Activated CD8-positive, alpha-beta memory T cell treated with anti-CD3 and anti-CD28 coated beads, Interleukin-2, amount 10 ng/mL, durations not matched to agents 7 days and 5 days (primary cell): ENCODE measurements around the gene RNF2. TPM values are rescaled to one million over a fixed set of nuclear protein-coding genes. Genes with fewer than 3 reads are reported as not detected.
A peak's percentile ranks its signal among the peaks of the same experiment; 100 is the strongest.

Experiments used
- ATAC-seq: fragments of 150-1000 bp; cut with Tn5 transposase; one replicate; pipeline ENCODE4 v1.10.0; 2021; ENCODE audit warnings: moderate library complexity
- CTCF ChIA-PET: fragments of 350-600 bp; sonication (Branson Sonifier 250); formaldehyde crosslinking; loops from one replicate; lab custom pipeline; 2021; ENCODE audit warnings: antibody characterized with exemption; lab: Charles Lee
- DNase-seq: peaks from one replicate; pipeline ENCODE4 v3.0.0-alpha.2; 2020
- H3K27ac Mint-ChIP-seq: one replicate; pipeline ENCODE4 v1.8.0; 2021; ENCODE audit warnings: mild to moderate bottlenecking, mixed read lengths
- H3K27me3 Mint-ChIP-seq: one replicate; pipeline ENCODE4 v1.8.0; 2021; ENCODE audit warnings: mixed read lengths
- H3K36me3 Mint-ChIP-seq: one replicate; pipeline ENCODE4 v1.8.0; 2021; ENCODE audit warnings: mild to moderate bottlenecking, mixed read lengths
- H3K4me1 Mint-ChIP-seq: one replicate; pipeline ENCODE4 v1.8.0; 2021; ENCODE audit warnings: mixed read lengths
- H3K4me3 Mint-ChIP-seq: one replicate; pipeline ENCODE4 v1.8.0; 2021; ENCODE audit warnings: mild to moderate bottlenecking, moderate library complexity, mixed read lengths
- H3K9me3 Mint-ChIP-seq: one replicate; pipeline ENCODE4 v1.8.0; 2022; ENCODE audit warnings: low read depth, mixed read lengths
- total RNA-seq, 2 experiments: library from RNA; stranded (reverse); gene quantifications; one replicate each; pipeline ENCODE4 v1.2.3, GENCODE V29; 2021

RNF2 gene
- total RNA-seq, 2 experiments from 2014 or later = 16.1 to 24.9 TPM

DNA sequence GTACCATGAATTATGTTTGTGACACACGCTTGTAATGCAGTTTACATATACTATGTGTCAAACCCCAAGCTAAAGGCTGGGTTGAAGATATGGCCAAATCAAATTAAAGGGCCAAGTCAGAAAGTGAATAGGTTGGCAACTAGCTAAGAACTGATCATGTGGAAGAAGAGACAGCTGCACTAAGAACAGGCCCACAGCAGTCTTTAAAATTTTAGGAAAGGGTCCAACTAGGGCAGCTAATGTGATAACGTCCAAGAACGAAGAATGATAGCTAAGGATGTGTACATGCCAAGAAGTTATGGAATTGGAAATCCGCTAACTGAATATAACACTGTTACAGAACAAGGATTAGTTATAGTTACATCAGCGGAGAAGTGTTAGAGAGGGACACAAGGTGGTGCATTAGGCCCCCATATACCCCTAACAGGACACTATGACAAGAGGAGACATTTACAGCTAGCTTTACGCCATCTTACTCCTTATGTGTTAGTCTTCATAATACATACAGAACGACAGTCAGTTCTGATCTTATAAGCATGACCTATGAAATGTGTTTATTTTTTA is 6.5 kb upstream of the RNF2 start:
- Mint-ChIP-seq H3K9me3 (no peaks in the 10 kb centered on the region), H3K4me3 (no peak overlapping the region), H3K27ac (no peak overlapping the region), H3K4me1 (no peaks in the 10 kb centered on the region), H3K27me3 (peaks cover 4% of the 10 kb centered on the region), H3K36me3 (no peaks in the 10 kb centered on the region)
- DNase-seq = no peak
- ATAC-seq = no peak
- CTCF ChIA-PET = no interaction called here

DNA sequence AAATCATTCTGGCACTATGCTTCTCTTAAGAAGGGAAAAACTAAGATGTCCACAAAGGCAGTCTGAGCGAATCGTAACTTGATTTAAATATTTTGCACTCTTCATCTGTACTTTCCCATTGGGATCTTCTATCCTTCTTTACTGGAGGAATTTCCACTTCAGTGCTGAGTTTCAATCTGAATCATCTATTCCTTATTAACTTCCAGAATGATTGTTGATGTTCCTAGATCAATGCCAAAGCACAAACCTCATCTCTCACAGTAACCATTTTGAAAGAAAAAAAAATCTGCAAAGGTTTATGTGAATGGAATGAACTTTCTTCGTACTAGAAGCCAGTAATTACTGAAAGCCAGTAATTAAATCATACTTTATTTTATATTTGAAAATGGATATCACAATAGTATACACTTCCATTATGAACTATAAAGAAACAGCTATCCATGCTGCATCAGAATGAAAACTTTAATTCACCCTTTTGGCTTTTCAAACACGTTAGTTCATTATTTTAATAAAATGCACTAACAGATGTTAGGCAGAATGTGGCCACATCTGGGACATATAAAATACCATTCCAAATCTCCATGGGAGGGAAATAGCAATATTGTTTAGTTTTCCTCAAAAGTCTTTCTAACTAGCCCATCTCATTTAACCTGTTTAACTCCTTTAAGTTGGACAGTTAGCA is 5.5 kb upstream of the RNF2 start:
- DNase-seq (no peak), ATAC-seq (no peak)
- H3K27me3 Mint-ChIP-seq = peaks cover 4% of the 10 kb centered on the region
- H3K9me3 Mint-ChIP-seq = no peaks in the 10 kb centered on the region
- H3K36me3 Mint-ChIP-seq = no peaks in the 10 kb centered on the region
- CTCF ChIA-PET = interaction anchor here (0.6 to 0.9 kb wide), 2 partner anchors 62 to 130 kb away, joined by 3 read pairs; no protein-coding TSS in a partner anchor
- H3K4me1 Mint-ChIP-seq = peaks cover 5% of the 10 kb centered on the region
- H3K4me3 Mint-ChIP-seq = no peak overlapping the region
- H3K27ac Mint-ChIP-seq = no peak overlapping the region

- Mint-ChIP-seq H3K9me3 (no peaks in the 10 kb centered on the region), H3K4me1 (peaks cover 6% of the 10 kb centered on the region), H3K36me3 (no peaks in the 10 kb centered on the region), H3K27ac (no peak overlapping the region), H3K4me3 (no peak overlapping the region), H3K27me3 (peaks cover 4% of the 10 kb centered on the region)
- DNase-seq (no peak), ATAC-seq (no peak)
- CTCF ChIA-PET = interaction anchor here (0.6 to 0.9 kb wide), 3 partner anchors 61 to 151 kb away, joined by 3 read pairs; no protein-coding TSS in a partner anchor
Observed at GRCh38 chr1:185040408-185040735, 5.0 kb upstream of the RNF2 start.

- Mint-ChIP-seq H3K9me3 (no peaks in the 10 kb centered on the region), H3K27ac (no peak overlapping the region), H3K4me1 (peaks cover 13% of the 10 kb centered on the region), H3K36me3 (no peaks in the 10 kb centered on the region), H3K4me3 (no peak overlapping the region), H3K27me3 (peaks cover 4% of the 10 kb centered on the region)
- no peak for DNase-seq
- ATAC-seq = no peak
- CTCF ChIA-PET = interaction anchor here (0.9 kb wide), 1 partner anchor 128 kb away, joined by 4 read pairs; no protein-coding TSS in a partner anchor
Observed at GRCh38 chr1:185041742-185042141, 3.6 kb upstream of the RNF2 start.

DNA sequence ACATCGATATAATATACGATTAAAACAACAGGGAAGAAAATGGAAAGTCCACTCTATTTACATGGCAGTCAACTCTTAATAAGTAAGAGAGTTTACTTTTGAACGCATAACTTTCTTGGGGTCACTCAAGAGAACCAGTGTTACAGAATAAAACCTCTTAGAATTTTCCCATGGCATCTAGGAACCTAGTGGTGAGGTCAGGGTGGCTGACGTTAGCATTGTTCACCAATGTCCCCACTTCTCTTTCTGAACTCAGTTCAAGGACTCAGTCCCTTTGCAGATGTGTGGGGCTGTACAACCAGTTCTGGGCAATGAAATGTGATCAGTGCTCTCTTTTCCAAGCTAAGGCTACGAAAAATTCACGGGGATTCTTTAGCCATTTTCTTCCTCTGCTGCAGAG is 2.6 kb upstream of the RNF2 start:
- CTCF ChIA-PET = interaction anchor here (5.7 kb wide), 1 partner anchor 127 kb away, joined by 23 read pairs; no protein-coding TSS in a partner anchor
- Mint-ChIP-seq H3K36me3 (no peaks in the 10 kb centered on the region), H3K4me3 (no peak overlapping the region), H3K9me3 (no peaks in the 10 kb centered on the region), H3K27ac (no peak overlapping the region), H3K27me3 (peaks cover 4% of the 10 kb centered on the region), H3K4me1 (peaks cover 21% of the 10 kb centered on the region)
- DNase-seq (no peak), ATAC-seq (no peak)

GRCh38 chr1:185044387-185044786 is 971 bp upstream of the RNF2 start:
- peak overlapping the region; percentile 91 for H3K4me3 Mint-ChIP-seq
- peaks cover 4% of the 10 kb centered on the region for H3K27me3 Mint-ChIP-seq
- CTCF ChIA-PET = interaction anchor here (2.5 to 5.7 kb wide), 2 partner anchors 111 to 125 kb away, joined by 9 to 23 read pairs; no protein-coding TSS in a partner anchor
- H3K4me1 Mint-ChIP-seq = peaks cover 28% of the 10 kb centered on the region
- ATAC-seq = no peak
- H3K27ac Mint-ChIP-seq = peak overlapping the region; percentile 75
- H3K36me3 Mint-ChIP-seq = peaks cover 2% of the 10 kb centered on the region
- no peak for DNase-seq
- no peaks in the 10 kb centered on the region for H3K9me3 Mint-ChIP-seq

- Mint-ChIP-seq H3K4me1 (peaks cover 28% of the 10 kb centered on the region), H3K27ac (peak overlapping the region; percentile 77), H3K27me3 (peaks cover 4% of the 10 kb centered on the region), H3K4me3 (peak overlapping the region; percentile 91), H3K36me3 (peaks cover 2% of the 10 kb centered on the region), H3K9me3 (no peaks in the 10 kb centered on the region)
- ATAC-seq = peak; percentile 43
- CTCF ChIA-PET = interaction anchor here (0.7 to 5.7 kb wide), 8 partner anchors 10 to 624 kb away, joined by 3 to 23 read pairs (median 4); no protein-coding TSS in a partner anchor
- DNase-seq = peak; percentile 50
Observed at GRCh38 chr1:185045814-185046492, 595 bp downstream of the RNF2 start.

DNA sequence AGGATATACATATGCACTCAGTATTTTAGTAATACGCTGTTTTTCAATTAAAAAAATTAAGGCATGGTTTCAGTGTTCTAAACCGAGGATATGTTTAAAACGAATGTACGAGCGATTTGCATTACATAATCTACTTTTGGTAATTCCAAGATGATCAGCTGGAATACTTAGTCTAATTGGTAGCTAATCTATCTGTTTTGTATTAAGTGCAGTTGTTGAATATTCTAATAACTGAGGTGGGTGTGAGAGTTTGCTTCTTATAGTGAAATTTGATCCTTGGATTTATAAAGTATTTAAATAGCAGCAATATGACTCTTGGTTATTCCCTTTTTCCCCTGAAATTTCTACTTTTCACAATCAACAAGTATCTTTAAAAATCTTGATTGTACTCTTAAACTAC is 1.3 kb downstream of the RNF2 start:
- no peak overlapping the region for H3K27ac Mint-ChIP-seq
- no peaks in the 10 kb centered on the region for H3K9me3 Mint-ChIP-seq
- peaks cover 4% of the 10 kb centered on the region for H3K27me3 Mint-ChIP-seq
- H3K4me3 Mint-ChIP-seq = peak overlapping the region; percentile 91
- ATAC-seq = no peak
- CTCF ChIA-PET = interaction anchor here (0.8 to 5.7 kb wide), 5 partner anchors 10 to 123 kb away, joined by 3 to 23 read pairs (median 7); no protein-coding TSS in a partner anchor
- no peak for DNase-seq
- H3K4me1 Mint-ChIP-seq = peaks cover 28% of the 10 kb centered on the region
- H3K36me3 Mint-ChIP-seq = peaks cover 4% of the 10 kb centered on the region

DNA sequence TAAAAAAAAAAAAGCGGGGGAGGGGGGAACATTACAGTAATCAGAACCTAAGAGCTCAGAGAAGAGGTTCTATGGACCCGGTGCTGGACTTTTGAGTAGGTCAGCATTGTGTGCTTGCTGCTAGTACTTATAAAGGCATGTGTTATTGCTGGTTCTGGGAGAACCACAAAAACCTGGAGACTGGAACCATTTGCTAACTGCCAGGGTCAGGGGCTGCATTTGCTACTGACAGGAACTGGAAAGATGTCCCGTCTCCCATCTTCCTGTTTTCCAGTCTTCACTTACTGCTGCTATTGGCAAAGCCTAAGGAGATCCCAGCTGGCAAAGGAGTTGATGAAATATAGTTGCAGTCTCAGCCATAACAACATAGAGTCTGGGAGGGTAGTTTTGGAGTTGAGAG is 4.3 kb downstream of the RNF2 start:
- ATAC-seq = no peak
- H3K27me3 Mint-ChIP-seq = no peaks in the 10 kb centered on the region
- DNase-seq = no peak
- CTCF ChIA-PET = no interaction called here
- H3K4me1 Mint-ChIP-seq = peaks cover 25% of the 10 kb centered on the region
- H3K27ac Mint-ChIP-seq = no peak overlapping the region
- peaks cover 2% of the 10 kb centered on the region for H3K9me3 Mint-ChIP-seq
- no peak overlapping the region for H3K4me3 Mint-ChIP-seq
- peaks cover 9% of the 10 kb centered on the region for H3K36me3 Mint-ChIP-seq

GRCh38 chr1:185050823-185051451 is 5.6 kb downstream of the RNF2 start:
- Mint-ChIP-seq H3K4me1 (peaks cover 22% of the 10 kb centered on the region), H3K36me3 (peaks cover 13% of the 10 kb centered on the region), H3K4me3 (no peak overlapping the region), H3K27me3 (no peaks in the 10 kb centered on the region), H3K9me3 (peaks cover 2% of the 10 kb centered on the region), H3K27ac (no peak overlapping the region)
- ATAC-seq (no peak), DNase-seq (no peak)
- CTCF ChIA-PET = no interaction called here

DNA sequence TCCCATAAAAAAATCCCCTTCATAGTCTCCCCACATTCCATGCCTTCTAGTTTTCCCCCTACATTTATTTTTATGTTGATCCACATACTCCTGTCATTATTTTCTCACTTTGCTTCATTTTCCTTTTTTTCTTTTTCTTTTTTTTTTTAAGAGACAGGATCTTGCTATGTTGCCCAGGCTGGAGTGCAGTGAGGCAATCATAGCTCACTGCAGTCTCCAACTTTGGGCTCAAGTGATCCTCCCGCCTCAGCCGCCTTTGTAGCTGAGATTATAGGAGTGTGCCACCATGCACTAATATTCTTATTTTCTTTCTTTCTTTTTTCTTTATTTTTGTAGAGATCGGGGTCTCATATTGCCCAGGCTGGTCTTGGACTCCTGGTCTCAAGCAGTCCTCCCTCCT is 7.8 kb downstream of the RNF2 start:
- Mint-ChIP-seq H3K27ac (no peak overlapping the region), H3K4me3 (no peak overlapping the region), H3K27me3 (no peaks in the 10 kb centered on the region), H3K36me3 (peaks cover 13% of the 10 kb centered on the region), H3K4me1 (peaks cover 5% of the 10 kb centered on the region), H3K9me3 (peaks cover 2% of the 10 kb centered on the region)
- no peak for ATAC-seq
- DNase-seq = no peak
- CTCF ChIA-PET = no interaction called here

- Mint-ChIP-seq H3K27me3 (no peaks in the 10 kb centered on the region), H3K36me3 (peaks cover 10% of the 10 kb centered on the region), H3K4me3 (no peak overlapping the region), H3K27ac (no peak overlapping the region), H3K9me3 (peaks cover 2% of the 10 kb centered on the region), H3K4me1 (peaks cover 2% of the 10 kb centered on the region)
- DNase-seq = no peak
- CTCF ChIA-PET = no interaction called here
- no peak for ATAC-seq
Observed at GRCh38 chr1:185054365-185055060, 9.2 kb downstream of the RNF2 start.

GRCh38 chr1:185058110-185058509 is 12.8 kb downstream of the RNF2 start:
- no peaks in the 10 kb centered on the region for H3K9me3 Mint-ChIP-seq
- H3K27me3 Mint-ChIP-seq = no peaks in the 10 kb centered on the region
- CTCF ChIA-PET = interaction anchor here (0.7 kb wide), 1 partner anchor 1146 kb away, joined by 3 read pairs; no protein-coding TSS in a partner anchor
- ATAC-seq = no peak
- H3K4me1 Mint-ChIP-seq = peaks cover 9% of the 10 kb centered on the region
- peaks cover 13% of the 10 kb centered on the region for H3K36me3 Mint-ChIP-seq
- no peak overlapping the region for H3K4me3 Mint-ChIP-seq
- DNase-seq = no peak
- no peak overlapping the region for H3K27ac Mint-ChIP-seq
